Measurements from ENCODE around the gene PRELID1.
"Not testable (repeated sequence)": the region's sequence is repeated elsewhere in the genome, so short reads cannot be mapped to it uniquely, and the experiment has no call there.

PRELID1 gene

GRCh38 chr5:177334781-177335700 is 31.4 kb downstream of the PRELID1 start:
- in situ Hi-C loops (cut with HindIII; ENCODE audit: low sequenced_read_pairs), result no loop called here

GRCh38 chr5:177335701-177336065 is 32.1 kb downstream of the PRELID1 start:
- in situ Hi-C loops (cut with HindIII; ENCODE audit: low sequenced_read_pairs), result no loop called here

- in situ Hi-C loops (cut with HindIII; ENCODE audit: low sequenced_read_pairs), result no loop called here
Observed at GRCh38 chr5:177336112-177336511, 32.5 kb downstream of the PRELID1 start.

DNA sequence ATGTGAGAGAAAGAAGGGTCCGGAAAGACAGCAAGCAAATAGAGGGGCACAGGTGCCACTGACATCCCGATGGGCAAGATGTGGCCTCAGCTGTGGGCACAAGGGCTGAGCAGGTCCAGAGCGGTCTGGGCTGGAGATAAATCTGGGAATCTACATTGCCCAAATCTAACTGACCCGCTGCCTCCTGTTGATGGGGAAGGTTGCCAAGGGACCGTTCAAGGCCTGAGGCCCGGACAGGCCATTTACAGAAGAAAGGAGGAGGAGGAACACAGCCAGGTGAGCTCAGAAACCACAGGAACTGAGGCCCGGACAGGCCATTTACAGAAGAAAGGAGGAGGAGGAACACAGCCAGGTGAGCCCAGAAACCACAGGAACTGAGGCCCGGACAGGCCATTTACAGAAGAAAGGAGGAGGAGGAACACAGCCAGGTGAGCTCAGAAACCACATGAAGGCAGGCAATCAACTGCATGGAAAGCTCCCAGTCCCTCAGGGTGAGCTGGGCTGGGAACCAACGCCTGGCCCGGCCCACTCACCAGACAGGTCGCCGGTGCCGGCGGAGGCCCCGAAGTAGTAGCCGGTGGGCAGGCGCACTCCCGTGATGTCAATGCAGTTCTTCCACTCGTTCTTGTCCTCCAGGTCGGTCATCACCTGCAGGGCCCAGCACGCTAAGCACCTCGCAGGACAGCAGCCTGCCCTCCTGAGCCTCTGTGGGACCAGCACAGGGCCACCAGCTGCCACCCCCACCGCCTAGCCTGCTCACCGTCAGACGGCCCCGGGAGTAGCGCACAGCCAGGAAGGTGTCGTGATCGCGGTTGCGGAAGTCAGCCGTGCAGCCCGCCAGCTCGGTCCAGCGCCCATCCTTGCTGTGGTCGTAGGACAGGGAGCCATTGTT is 33.2 kb downstream of the PRELID1 start:
- in situ Hi-C loops (cut with HindIII; ENCODE audit: low sequenced_read_pairs), result no loop called here

- in situ Hi-C loops (cut with HindIII; ENCODE audit: low sequenced_read_pairs), result no loop called here
Observed at GRCh38 chr5:177338251-177339106, 34.9 kb downstream of the PRELID1 start.

- in situ Hi-C loops (cut with HindIII; ENCODE audit: low sequenced_read_pairs), result no loop called here
Observed at GRCh38 chr5:177339107-177339638, 35.6 kb downstream of the PRELID1 start.

- in situ Hi-C loops (cut with HindIII; ENCODE audit: low sequenced_read_pairs), result not testable (repeated sequence)
Observed at GRCh38 chr5:177343000-177343399, 39.4 kb downstream of the PRELID1 start.

- in situ Hi-C loops (cut with HindIII; ENCODE audit: low sequenced_read_pairs), result no loop called here
Observed at GRCh38 chr5:177343777-177344176, 40.2 kb downstream of the PRELID1 start.

DNA sequence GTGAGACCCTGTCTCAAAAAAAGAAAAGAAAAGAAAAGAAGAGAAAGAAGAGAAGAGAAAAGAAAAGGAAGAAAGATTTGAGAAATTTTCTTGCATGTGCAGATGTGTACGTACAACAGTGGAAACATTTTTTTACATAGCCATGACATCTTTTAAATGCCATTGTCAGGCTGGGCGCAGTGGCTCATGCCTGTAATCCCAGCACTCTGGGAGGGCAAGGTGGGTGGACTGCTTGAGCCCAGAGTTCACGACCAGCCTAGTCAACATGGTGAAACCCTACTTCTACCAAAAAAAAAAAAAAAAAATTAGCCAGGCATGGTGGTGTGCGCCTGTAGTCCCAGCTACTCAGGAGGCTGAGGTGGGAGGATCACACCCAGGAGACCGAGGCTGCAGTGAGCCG is 41.3 kb downstream of the PRELID1 start:
- in situ Hi-C loops (cut with HindIII; ENCODE audit: low sequenced_read_pairs), result no loop called here

DNA sequence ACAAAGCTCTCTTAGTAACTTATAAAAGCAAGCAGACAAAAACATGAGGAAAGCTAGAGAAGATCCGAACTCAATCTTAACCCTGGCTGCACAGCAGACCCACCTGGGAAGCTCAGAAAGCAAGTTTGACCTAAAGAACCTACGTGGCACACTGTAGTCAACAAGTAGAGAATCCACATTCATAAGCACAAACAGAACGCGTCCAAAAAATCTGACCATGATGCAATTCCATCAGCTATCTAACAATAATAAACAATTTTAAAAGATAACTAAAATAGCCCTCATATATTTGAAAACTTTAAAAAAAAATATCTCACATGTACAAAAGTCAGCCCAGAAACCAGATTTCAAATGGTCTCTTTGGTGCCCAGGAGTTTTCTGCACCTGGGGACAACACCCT is 43.2 kb downstream of the PRELID1 start:
- in situ Hi-C loops (cut with HindIII; ENCODE audit: low sequenced_read_pairs), result no loop called here

GRCh38 chr5:177347699-177348098 is 44.1 kb downstream of the PRELID1 start:
- in situ Hi-C loops (cut with HindIII; ENCODE audit: low sequenced_read_pairs), result no loop called here

- in situ Hi-C loops (cut with HindIII; ENCODE audit: low sequenced_read_pairs), result no loop called here
Observed at GRCh38 chr5:177349362-177349647, 45.7 kb downstream of the PRELID1 start.

DNA sequence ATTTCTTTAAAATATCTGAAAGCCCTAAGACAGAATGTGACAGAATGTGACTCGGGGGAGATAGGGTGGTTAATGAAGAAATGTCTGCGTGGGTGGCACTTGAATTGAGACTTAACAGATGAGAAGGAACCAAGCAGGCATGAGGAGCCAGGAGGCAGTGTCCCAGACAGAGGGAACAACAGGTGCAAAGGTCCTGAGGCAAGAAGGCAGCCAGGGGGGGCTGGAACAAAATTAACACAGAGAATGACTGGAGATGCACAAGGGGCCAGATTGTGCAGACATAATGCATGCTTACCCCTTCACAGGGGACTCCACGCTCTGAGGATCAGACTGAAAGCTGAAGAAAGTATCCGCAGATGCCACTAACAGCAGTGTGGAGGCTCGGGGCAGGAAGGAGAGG is 46.2 kb downstream of the PRELID1 start:
- in situ Hi-C loops (cut with HindIII; ENCODE audit: low sequenced_read_pairs), result no loop called here

GRCh38 chr5:177350776-177351391 is 47.3 kb downstream of the PRELID1 start:
- in situ Hi-C loops (cut with HindIII; ENCODE audit: low sequenced_read_pairs), result no loop called here

DNA sequence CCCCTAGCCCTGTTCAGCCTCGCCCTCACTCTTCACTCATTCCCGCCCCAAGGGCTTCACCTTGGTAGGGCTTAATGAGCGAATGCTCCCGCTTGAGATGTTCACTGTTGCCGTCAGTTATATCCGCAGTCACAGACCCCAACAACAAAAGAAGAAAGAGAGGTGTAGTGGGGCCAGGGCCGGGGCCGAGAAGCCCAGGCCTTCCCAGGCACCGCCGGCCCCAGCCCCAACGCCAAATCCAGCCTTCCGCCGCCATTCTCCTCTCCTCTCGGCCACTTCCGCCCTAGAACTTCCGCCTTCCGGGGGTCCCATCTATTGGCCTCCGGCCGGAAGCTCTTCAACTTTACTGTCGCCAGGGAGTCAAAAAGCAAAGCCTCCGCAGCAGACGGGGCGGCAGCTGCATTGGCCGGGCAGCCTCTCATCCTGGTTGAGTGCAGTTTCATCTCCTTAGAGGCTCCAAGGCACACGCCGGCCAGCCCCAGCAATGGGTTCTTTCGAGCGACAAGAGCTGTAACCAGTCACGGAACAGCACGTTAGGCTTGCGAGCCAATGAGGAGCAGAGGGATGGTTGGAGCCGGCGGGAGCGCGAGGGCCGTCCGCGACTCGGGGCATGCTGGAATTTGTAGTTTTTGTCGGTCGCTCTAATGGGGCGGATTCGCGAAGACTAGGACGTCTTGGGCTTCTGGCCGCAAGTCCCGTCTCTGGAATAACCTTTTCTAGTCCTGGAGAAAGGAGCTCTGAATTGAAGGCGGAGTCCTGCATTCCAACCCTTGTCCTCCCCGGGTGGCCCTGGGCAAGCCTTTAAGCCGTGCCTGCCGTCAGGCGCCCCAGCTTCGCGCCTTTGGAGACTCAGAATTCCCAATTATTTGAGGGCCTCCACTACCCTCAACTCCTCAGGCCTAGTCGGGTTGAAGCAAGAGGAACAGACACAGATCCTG is 48.1 kb downstream of the PRELID1 start, which contains the start of gene LMAN2:
LMAN2 (minus strand) TSS at position 277 of the 938 bp plus-strand sequence; CDS start at position 256, 21 bp downstream.
- in situ Hi-C loops (cut with HindIII; ENCODE audit: low sequenced_read_pairs), result no loop called here

DNA sequence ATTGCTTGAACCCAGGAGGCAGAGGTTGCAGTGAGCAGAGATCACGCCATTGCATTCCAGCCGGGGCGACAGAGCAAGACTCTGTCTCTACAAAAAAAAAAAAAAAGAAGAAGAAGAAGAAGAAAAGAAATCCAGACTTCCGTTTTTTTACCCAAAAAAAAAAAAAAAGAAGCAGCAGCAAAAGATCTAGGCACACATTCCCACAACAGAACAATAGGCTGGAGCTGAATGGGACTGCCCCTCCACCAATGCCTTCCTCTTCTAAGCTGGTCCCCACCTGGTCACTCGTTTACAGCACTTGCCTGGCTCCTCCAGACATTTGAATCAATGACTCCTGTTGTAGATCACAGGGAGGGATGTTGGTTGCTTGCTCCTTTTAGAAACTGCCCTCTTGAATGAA is 49.5 kb downstream of the PRELID1 start:
- in situ Hi-C loops (cut with HindIII; ENCODE audit: low sequenced_read_pairs), result no loop called here

GRCh38 chr5:177354256-177354655 is 50.7 kb downstream of the PRELID1 start:
- in situ Hi-C loops (cut with HindIII; ENCODE audit: low sequenced_read_pairs), result no loop called here

- in situ Hi-C loops (cut with HindIII; ENCODE audit: low sequenced_read_pairs), result no loop called here
Observed at GRCh38 chr5:177354711-177355110, 51.1 kb downstream of the PRELID1 start.
